HUES6 (cell line): ENCODE data around the gene GNPNAT1.
A peak's percentile ranks its signal among the peaks of the same experiment; 100 is the strongest.

Experiments
- H3K27ac ChIP-seq: 2 replicates; pipeline ENCODE4 v1.7.0; 2013; ENCODE audit warnings: low read depth, mild to moderate bottlenecking, low read length, inconsistent platforms
- H3K27me3 ChIP-seq: 2 replicates; pipeline ENCODE4 v1.6.1; 2013; ENCODE audit warnings: low read length; ENCODE audit not compliant: control insufficient read depth, insufficient read depth
- H3K36me3 ChIP-seq: 2 replicates; pipeline ENCODE4 v1.6.1; 2013; ENCODE audit warnings: low read length; ENCODE audit not compliant: control insufficient read depth, insufficient read depth
- H3K4me1 ChIP-seq: 2 replicates; pipeline ENCODE4 v1.6.1; 2013; ENCODE audit warnings: low read length; ENCODE audit not compliant: control insufficient read depth, insufficient read depth
- H3K4me3 ChIP-seq: 2 replicates; pipeline ENCODE4 v1.5.1; 2013; ENCODE audit warnings: low read depth, low read length
- H3K9ac ChIP-seq: one replicate; pipeline ENCODE4 v1.6.1; 2013; ENCODE audit warnings: mild to moderate bottlenecking, low read length
- H3K9me3 ChIP-seq: 2 replicates; pipeline ENCODE4 v1.6.1; 2013; ENCODE audit warnings: low read depth, low read length; ENCODE audit not compliant: control insufficient read depth, insufficient read depth

GNPNAT1 gene

DNA sequence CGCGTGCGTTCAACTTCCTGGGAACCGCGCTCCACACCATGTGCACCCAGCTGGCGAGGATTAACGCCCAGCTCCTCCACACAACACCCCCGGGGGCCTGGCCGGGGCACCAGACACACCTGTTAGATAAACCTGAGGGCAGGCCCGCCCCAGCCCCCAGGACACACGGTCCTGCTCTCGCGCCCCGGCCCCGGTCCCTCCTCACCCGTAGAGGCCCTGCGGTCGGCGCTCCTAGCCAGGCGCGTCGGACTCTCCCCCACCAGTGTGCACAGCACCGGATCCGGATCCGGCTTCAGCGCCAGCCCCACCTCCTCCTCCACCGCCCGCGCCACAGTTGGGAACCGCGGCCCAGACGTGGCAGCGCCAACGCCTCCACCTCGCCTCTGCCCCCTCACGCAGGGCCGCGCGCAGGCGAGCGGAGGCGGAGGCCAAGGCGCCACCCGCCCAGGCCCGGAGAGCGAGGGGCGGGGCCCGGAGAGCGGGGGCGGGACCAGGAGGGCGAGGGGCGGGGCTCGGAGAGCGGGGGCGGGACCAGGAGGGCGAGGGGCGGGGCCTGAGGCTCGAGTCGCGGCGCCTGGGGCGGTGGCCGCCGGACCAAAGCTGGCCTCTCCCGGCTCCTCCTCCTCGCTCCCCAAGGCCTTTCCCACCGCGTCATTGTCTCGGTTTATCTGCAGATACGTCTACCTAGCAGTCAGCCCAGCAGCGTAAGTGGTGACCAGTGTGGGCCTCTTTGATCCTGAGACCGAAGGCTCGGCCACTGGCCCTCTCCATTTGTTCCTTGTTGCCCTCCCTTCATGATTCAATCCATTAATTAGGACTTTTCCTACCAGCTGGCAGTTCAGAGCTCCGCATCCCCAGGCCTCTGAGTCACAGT, at the start of gene GNPNAT1:
Gene GNPNAT1, minus strand, starts transcription at position 385 of the 874 bp plus-strand sequence. CDS start 6,957 bp downstream, outside the sequence.
- Histone ChIP-seq H3K27ac (peak within 1 kb of the TSS; percentile 64; the same call in 1 of the 2 replicates), H3K36me3 (no peaks in the 10 kb centered on the region), H3K9ac (peak within 1 kb of the TSS; percentile 73), H3K27me3 (no peaks in the 10 kb centered on the region), H3K9me3 (no peaks in the 10 kb centered on the region), H3K4me1 (peaks cover 7% of the 10 kb centered on the region), H3K4me3 (peak within 1 kb of the TSS; percentile 77)

GRCh38 chr14:52840877-52841276, 49.5 kb upstream of the GNPNAT1 start:
- Histone ChIP-seq H3K36me3 (no peaks in the 10 kb centered on the region), H3K27ac (no peak overlapping the region), H3K4me3 (no peak overlapping the region), H3K4me1 (peaks cover 16% of the 10 kb centered on the region), H3K9me3 (no peaks in the 10 kb centered on the region), H3K9ac (no peak overlapping the region), H3K27me3 (no peaks in the 10 kb centered on the region)

DNA sequence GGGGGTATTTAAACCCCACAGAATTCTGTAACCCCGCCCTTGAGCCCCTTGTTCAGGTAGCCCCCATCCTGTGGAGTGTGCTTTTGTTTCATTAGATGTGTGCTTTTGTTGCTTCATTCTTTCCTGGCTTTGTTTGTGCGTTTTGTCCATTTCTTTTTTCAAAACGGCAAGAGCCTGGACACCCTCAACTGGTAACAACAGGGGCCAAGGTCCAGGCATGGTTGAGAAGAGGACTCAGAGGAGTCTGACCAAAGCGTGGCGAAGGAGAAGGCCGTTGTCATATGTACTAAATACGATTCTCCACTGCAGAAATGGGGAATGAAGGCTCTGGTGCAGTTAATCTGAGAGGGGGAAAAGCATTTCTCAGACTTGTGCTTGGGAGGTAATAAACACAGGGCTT, 46.0 kb upstream of the GNPNAT1 start:
- no peak overlapping the region for H3K27ac ChIP-seq
- no peak overlapping the region for H3K4me3 ChIP-seq
- peaks cover 19% of the 10 kb centered on the region for H3K4me1 ChIP-seq
- H3K9me3 ChIP-seq: no peaks in the 10 kb centered on the region
- H3K27me3 ChIP-seq: no peaks in the 10 kb centered on the region
- no peak overlapping the region for H3K9ac ChIP-seq
- H3K36me3 ChIP-seq: no peaks in the 10 kb centered on the region

GRCh38 chr14:52836063-52836462, 44.7 kb upstream of the GNPNAT1 start:
- Histone ChIP-seq H3K4me1 (peaks cover 32% of the 10 kb centered on the region), H3K27me3 (no peaks in the 10 kb centered on the region), H3K9me3 (no peaks in the 10 kb centered on the region), H3K9ac (no peak overlapping the region), H3K4me3 (no peak overlapping the region), H3K27ac (no peak overlapping the region), H3K36me3 (no peaks in the 10 kb centered on the region)

DNA sequence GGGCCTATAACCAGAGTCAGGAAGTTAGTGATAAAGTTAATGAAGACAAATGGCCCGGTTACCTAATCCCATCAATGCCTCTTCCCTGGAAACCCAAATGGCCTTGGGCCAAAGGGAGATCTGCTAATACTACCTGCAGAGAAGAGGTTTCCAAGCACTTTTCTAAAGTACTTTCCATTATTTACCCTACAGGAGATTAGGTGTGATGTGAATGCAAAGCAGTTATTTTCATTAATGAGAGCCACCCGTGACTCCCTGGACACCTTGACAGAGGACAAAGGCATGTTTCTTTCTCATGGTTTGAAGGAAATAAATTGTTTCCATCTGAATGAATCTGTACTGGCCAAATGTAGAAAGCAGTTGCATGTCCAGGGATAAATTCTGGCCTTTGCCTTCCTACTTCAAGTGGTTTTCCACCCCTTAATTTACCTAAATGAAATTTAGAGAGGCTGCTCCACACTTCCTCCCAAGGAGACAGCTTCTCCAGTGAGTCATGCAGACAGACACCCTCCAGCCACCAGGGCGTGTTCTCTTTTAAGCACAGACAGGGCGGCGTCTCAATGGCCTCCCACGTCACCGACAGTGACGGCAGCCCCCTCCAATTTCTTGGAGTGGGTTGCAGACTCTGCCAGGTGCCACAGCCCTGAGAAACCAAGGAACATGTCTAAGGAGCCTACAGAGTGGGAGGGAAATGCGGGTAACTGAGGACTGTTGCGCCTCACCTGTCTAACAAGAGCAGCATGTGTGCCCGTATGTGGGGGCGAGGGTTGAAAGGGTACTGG, 43.9 kb upstream of the GNPNAT1 start:
- Histone ChIP-seq H3K27ac (peak overlapping the region; percentile 87), H3K9ac (peak overlapping the region; percentile 55)

DNA sequence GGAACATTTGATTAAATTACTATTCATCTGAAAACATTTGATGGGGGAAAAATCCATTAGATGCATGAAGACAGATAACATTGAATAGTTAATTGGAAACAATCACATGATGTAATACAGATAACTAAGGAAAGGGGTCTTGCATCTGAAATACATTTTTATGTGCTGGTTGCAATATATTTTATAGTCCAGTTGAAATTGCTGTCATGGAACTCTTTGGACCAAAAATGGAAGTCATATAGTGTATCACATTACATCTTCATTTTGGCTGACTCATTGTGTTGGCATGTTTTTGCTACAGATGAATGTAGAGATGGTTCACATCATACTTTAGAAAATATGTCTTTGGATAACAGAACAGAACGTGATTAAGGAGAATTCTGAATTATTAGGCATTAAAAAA, 43.0 kb upstream of the GNPNAT1 start:
- H3K9me3 ChIP-seq: no peaks in the 10 kb centered on the region
- no peak overlapping the region for H3K9ac ChIP-seq
- H3K36me3 ChIP-seq: no peaks in the 10 kb centered on the region
- peak overlapping the region; percentile 87; the same call in 1 of the 2 replicates for H3K27ac ChIP-seq
- H3K4me3 ChIP-seq: peak overlapping the region; percentile 13; the same call in 1 of the 2 replicates
- H3K4me1 ChIP-seq: peaks cover 32% of the 10 kb centered on the region
- no peaks in the 10 kb centered on the region for H3K27me3 ChIP-seq

More for the DNA sequence above, 43.9 kb upstream of the GNPNAT1 start:
- Histone ChIP-seq H3K9me3 (no peaks in the 10 kb centered on the region), H3K4me1 (peaks cover 32% of the 10 kb centered on the region), H3K4me3 (peak overlapping the region; percentile 9; the same call in 1 of the 2 replicates), H3K27me3 (no peaks in the 10 kb centered on the region), H3K36me3 (no peaks in the 10 kb centered on the region)

- H3K9me3 ChIP-seq: no peaks in the 10 kb centered on the region
- H3K36me3 ChIP-seq: no peaks in the 10 kb centered on the region
- H3K4me3 ChIP-seq: no peak overlapping the region
- no peak overlapping the region for H3K27ac ChIP-seq
- H3K4me1 ChIP-seq: peaks cover 32% of the 10 kb centered on the region
- no peaks in the 10 kb centered on the region for H3K27me3 ChIP-seq
- H3K9ac ChIP-seq: no peak overlapping the region
Observed at GRCh38 chr14:52833891-52834290, 42.5 kb upstream of the GNPNAT1 start.

GRCh38 chr14:52829527-52830185, 38.2 kb upstream of the GNPNAT1 start:
- no peak overlapping the region for H3K27ac ChIP-seq
- H3K9ac ChIP-seq: no peak overlapping the region
- H3K4me3 ChIP-seq: no peak overlapping the region
- H3K27me3 ChIP-seq: no peaks in the 10 kb centered on the region
- H3K9me3 ChIP-seq: no peaks in the 10 kb centered on the region
- H3K4me1 ChIP-seq: peaks cover 29% of the 10 kb centered on the region
- no peaks in the 10 kb centered on the region for H3K36me3 ChIP-seq

- H3K27ac ChIP-seq: no peak overlapping the region
- H3K9ac ChIP-seq: peak overlapping the region; percentile 17
- no peaks in the 10 kb centered on the region for H3K9me3 ChIP-seq
Observed at GRCh38 chr14:52827426-52827825, 36.0 kb upstream of the GNPNAT1 start.

GRCh38 chr14:52825085-52825484, 33.7 kb upstream of the GNPNAT1 start:
- Histone ChIP-seq H3K9ac (no peak overlapping the region), H3K4me3 (no peak overlapping the region), H3K27ac (no peak overlapping the region), H3K36me3 (no peaks in the 10 kb centered on the region), H3K4me1 (peaks cover 11% of the 10 kb centered on the region), H3K27me3 (no peaks in the 10 kb centered on the region), H3K9me3 (no peaks in the 10 kb centered on the region)

More at GRCh38 chr14:52827426-52827825, 36.0 kb upstream of the GNPNAT1 start:
- Histone ChIP-seq H3K4me3 (no peak overlapping the region; the same call in 1 of the 2 replicates), H3K4me1 (peaks cover 24% of the 10 kb centered on the region), H3K27me3 (no peaks in the 10 kb centered on the region), H3K36me3 (no peaks in the 10 kb centered on the region)
